K562 (cell line): Measurements from ENCODE around the gene TMEM116. TPM values are rescaled to one million over a fixed set of nuclear protein-coding genes. Genes with fewer than 3 reads are reported as not detected.

Experiments used
- ATAC-seq: fragments of 200-7000 bp; cut with Tn5 transposase; 3 replicates; pipeline ENCODE4 v1.9.1; 2020; ENCODE audit warnings: moderate library complexity
- BruUV-seq: library from RNA; stranded (reverse); fragments of 400-500 nt; replicated peaks from 2 replicates; lab custom pipeline; 2021; lab: Mats Ljungman, UMichigan
- CTCF ChIA-PET: fragments of 300-600 bp; formaldehyde crosslinking; extraction: SDS; loops from one replicate; lab custom pipeline; 2021; ENCODE audit warnings: low intra/inter-chr PET ratio; lab: Yijun Ruan, JAX
- POLR2A ChIA-PET: fragments of 300-600, 350-650 bp; sonication (Branson Sonifier 250); formaldehyde crosslinking; extraction: SDS; loops from one replicate; lab custom pipeline; 2021; ENCODE audit warnings: antibody characterized with exemption, inconsistent platforms; lab: Yijun Ruan, JAX
- DNase-seq, 4 experiments: peaks; one replicate each; pipeline versions ENCODE4 v3.0.0 to v3.0.0-alpha.2; 2011 to 2018; ENCODE audit warnings: low spot score in 3 of 4, mixed read lengths in 3 of 4; ENCODE audit errors: extremely low read depth in 1 of 4
- FAIRE-seq: peaks from 2 replicates; lab custom pipeline; 2011; peaks lifted over from hg19 to GRCh38; lab: Jason Lieb, UNC
- H2AFZ ChIP-seq: 2 replicates; pipeline ENCODE4 v1.6.0; 2011; ENCODE audit warnings: low read depth, low read length, control low read depth, inconsistent platforms
- H3K27ac ChIP-seq: fragments of 200-600 bp; 3 replicates; pipeline ENCODE4 v1.8.0; 2011; ENCODE audit warnings: low read depth, mild to moderate bottlenecking, control low read depth, inconsistent platforms, low read length, moderate library complexity, mixed read lengths; ENCODE audit errors: extremely low read depth
- H3K27me3 ChIP-seq, 2 experiments: fragments of 300-600 bp in 1 of 2; 2 replicates in 1 of 2; 3 replicates in 1 of 2; pipeline versions ENCODE4 v1.6.0 to v1.8.0; 2011; ENCODE audit warnings: inconsistent platforms in 2 of 2, low read length in 2 of 2, mild to moderate bottlenecking in 1 of 2, mixed read lengths in 1 of 2, moderate library complexity in 1 of 2; ENCODE audit not compliant: control insufficient read depth in 2 of 2, insufficient read depth in 2 of 2
- H3K36me3 ChIP-seq: fragments of 300-600 bp; 3 replicates; pipeline ENCODE4 v1.8.0; 2011; ENCODE audit warnings: mild to moderate bottlenecking, low read length, inconsistent platforms; ENCODE audit not compliant: control insufficient read depth, insufficient read depth
- H3K4me1 ChIP-seq, 2 experiments: fragments of 200-600 bp in 1 of 2; replicated peaks in 1 of 2; 2 replicates in 1 of 2; 3 replicates in 1 of 2; pipeline versions ENCODE4 v1.5.1 to v1.8.0; 2011; ENCODE audit warnings: inconsistent platforms in 2 of 2, low read length in 2 of 2, mild to moderate bottlenecking in 1 of 2, mixed read lengths in 1 of 2, moderate library complexity in 1 of 2; ENCODE audit not compliant: control insufficient read depth in 2 of 2, insufficient read depth in 2 of 2
- H3K4me2 ChIP-seq: 2 replicates; pipeline ENCODE4 v1.6.1; 2011; ENCODE audit warnings: low read length, control low read depth, inconsistent platforms, mixed read lengths; ENCODE audit not compliant: insufficient read depth
- H3K4me3 ChIP-seq: fragments of 200-600 bp; sonication (generic), shearing (Covaris generic); 2 replicates; pipeline ENCODE4 v1.5.1; 2016; ENCODE audit warnings: control low read depth, inconsistent platforms
- H3K79me2 ChIP-seq: fragments of 200-600 bp; 3 replicates; pipeline ENCODE4 v1.8.0; 2011; ENCODE audit warnings: low read length, inconsistent platforms; ENCODE audit not compliant: control insufficient read depth, insufficient read depth
- H3K9ac ChIP-seq, 2 experiments: 2 replicates each; pipeline versions ENCODE4 v1.6.0 to v1.6.1; 2011; ENCODE audit warnings: low read depth in 2 of 2, low read length in 2 of 2, control low read depth in 1 of 2, inconsistent platforms in 1 of 2, mild to moderate bottlenecking in 1 of 2, mixed read lengths in 1 of 2; ENCODE audit not compliant: insufficient read depth in 1 of 2
- H3K9me1 ChIP-seq: one replicate; pipeline ENCODE4 v1.6.0; 2011; ENCODE audit warnings: inconsistent platforms, mild to moderate bottlenecking, low read length, moderate library complexity; ENCODE audit not compliant: control insufficient read depth, insufficient read depth
- H3K9me3 ChIP-seq: replicated peaks from 2 replicates; pipeline ENCODE4 v1.5.1; 2011; ENCODE audit warnings: low read depth, low read length, inconsistent platforms; ENCODE audit not compliant: control insufficient read depth, insufficient read depth
- H4K20me1 ChIP-seq: replicated peaks from 2 replicates; pipeline ENCODE4 v1.6.1; 2011; ENCODE audit warnings: low read length, inconsistent platforms, mixed read lengths; ENCODE audit not compliant: control insufficient read depth, insufficient read depth
- BHLHE40 ChIP-seq: IDR thresholded peaks from 2 replicates; pipeline ENCODE4 v1.6.1; 2011; ENCODE audit warnings: low read length, improper control_type of control experiment
- MAFF ChIP-seq: IDR thresholded peaks from 2 replicates; pipeline ENCODE4 v1.6.1; 2012; ENCODE audit warnings: low read length, improper control_type of control experiment
- NR2C1 ChIP-seq, 2 experiments: fragments of 450-650 bp; IDR thresholded peaks; 2 replicates each; pipeline ENCODE4 v1.6.1; 2017; ENCODE audit warnings: mild to moderate bottlenecking in 2 of 2, antibody characterized with exemption in 1 of 2, inconsistent platforms in 1 of 2, missing compliant biosample characterization in 1 of 2, missing genetic modification characterization in 1 of 2
- POLR2H ChIP-seq: IDR thresholded peaks from 2 replicates; pipeline ENCODE4 v1.6.1; 2016; ENCODE audit warnings: missing genetic modification characterization, low read depth, mild to moderate bottlenecking, control low read depth, missing compliant biosample characterization, moderate library complexity
- POU5F1 ChIP-seq: fragments of 150-350 bp; IDR thresholded peaks from 2 replicates; pipeline ENCODE4 v1.6.1; 2014; ENCODE audit warnings: borderline replicate concordance, low read length, low read depth, mild to moderate bottlenecking; ENCODE audit not compliant: partially characterized antibody
- TAF7 ChIP-seq: fragments of 450-650 bp; IDR thresholded peaks from 2 replicates; pipeline ENCODE4 v1.6.1; 2016; ENCODE audit warnings: missing genetic modification characterization, missing compliant biosample characterization
- U2AF1 ChIP-seq: fragments of 200-400 bp; formaldehyde crosslinking; optimal IDR thresholded peaks from 2 replicates; pipeline ENCODE3; 2017; ENCODE audit warnings: mild to moderate bottlenecking, low read depth, low read length, moderate library complexity
- WGBS: fragments of 100-300 bp; shearing (Covaris generic); methylation state at CpG from one replicate; pipeline ENCODE4 v1.1.6; 2016; ENCODE audit warnings: low coverage, mixed read lengths; ENCODE audit not compliant: insufficient coverage; ENCODE audit errors: missing lambda C conversion rate; 5-methylcytosine and 5-hydroxymethylcytosine counted together
- in situ Hi-C: fragments of 300-500 bp; cut with MboI; formaldehyde crosslinking; loops from 4 replicates; pipeline ENCODE4 v1.15.0; 2018; ENCODE audit warnings: inconsistent platforms, mixed read lengths
- intact Hi-C: fragments of 100-400 bp; cut with micrococcal nuclease; formaldehyde crosslinking; loops from 2 replicates; pipeline ENCODE4 v1.14.2; 2022
- polyA plus RNA-seq, 8 experiments: library from polyadenylated mRNA; depleted of rRNA in 4 of 8; stranded (reverse) in 5 of 8; unstranded in 3 of 8; fragments of >200 nt; fragmentation: Nextera tagmentation in 2 of 8; fragmentation: Illumina TruSeq in 1 of 8; extraction: Ambion mirVana in 2 of 8; extraction: Trizol in 1 of 8; gene quantifications; 2 replicates each; pipeline versions ENCODE4 v1.2.1 to v1.2.3, GENCODE V29; 2011 to 2014; ENCODE audit warnings: inconsistent platforms in 1 of 8, missing spikeins in 1 of 8
- total RNA-seq, 7 experiments: library from RNA; depleted of rRNA in 6 of 7; stranded (reverse); fragments of >200 nt in 6 of 7; fragmentation: Illumina TruSeq in 2 of 7; extraction: Trizol in 2 of 7; gene quantifications; 2 replicates each; pipeline versions ENCODE4 v1.2.1 to v1.2.3, GENCODE V29; 2011 to 2021; ENCODE audit warnings: low replicate concordance in 1 of 7
- TF ChIP-seq, protein P1 (sequence below): fragments of 250-450 bp; sonication (Bioruptor Pico); IDR thresholded peaks from 2 replicates; pipeline ENCODE4 v1.5.0; 2020; ENCODE audit warnings: mild to moderate bottlenecking
- TF ChIP-seq, protein P2 (sequence below): fragments of 450-650 bp; conservative IDR thresholded peaks from 2 replicates; pipeline ENCODE4 v1.6.1; 2016; ENCODE audit warnings: missing genetic modification characterization, low read depth, mild to moderate bottlenecking, control low read depth, missing compliant biosample characterization

Gene TMEM116
- total and polyA plus RNA-seq, 9 of the 15 experiments (the other 6 are each of a cell fraction or from before 2014, with no cell fraction given) = 5.2 to 78.6 (median 13.9) TPM

- no TSS peak for BruUV-seq
- ATAC-seq = no peak
- CTCF ChIA-PET = no interaction called here
Observed at GRCh38 chr12:111905502-111905901, 107.5 kb downstream of the TMEM116 start.

More at GRCh38 chr12:111905502-111905901, 107.5 kb downstream of the TMEM116 start:
- POLR2A ChIA-PET = interaction anchor here (0.8 to 1.0 kb wide), 2 partner anchors 32 to 108 kb away, joined by 3 read pairs; partner anchors contain the start of genes ERP29 and TMEM116
- Histone ChIP-seq H3K27me3 (no peaks in the 10 kb centered on the region), H3K4me1 (peaks cover 0 to 3% of the 10 kb centered on the region in 2 experiments; a peak in 2 of 5 replicates), H2AFZ (no peak overlapping the region), H3K4me3 (no peak overlapping the region), H3K79me2 (no peaks in the 10 kb centered on the region), H3K9ac (no peak overlapping the region), H3K9me1 (no peaks in the 10 kb centered on the region), H4K20me1 (no peaks in the 10 kb centered on the region), H3K36me3 (peaks cover 15% of the 10 kb centered on the region), H3K27ac (no peak overlapping the region), H3K9me3 (no peaks in the 10 kb centered on the region), H3K4me2 (no peak overlapping the region)
- intact Hi-C loops = no loop called here
- FAIRE-seq = no peak
- no peak for TF ChIP-seq POLR2H (tag)
- no peak for TF ChIP-seq NR2C1 (IDR thresholded peaks at IDR 0.05)
- TF ChIP-seq NR2C1 (tag; IDR thresholded peaks at IDR 0.05) = no peak
- no peak for TF ChIP-seq POU5F1
- no peak for TF ChIP-seq U2AF1
- no peak for TF ChIP-seq MAFF
- no peak for TF ChIP-seq TAF7 (tag)
- TF ChIP-seq, protein P1, sequence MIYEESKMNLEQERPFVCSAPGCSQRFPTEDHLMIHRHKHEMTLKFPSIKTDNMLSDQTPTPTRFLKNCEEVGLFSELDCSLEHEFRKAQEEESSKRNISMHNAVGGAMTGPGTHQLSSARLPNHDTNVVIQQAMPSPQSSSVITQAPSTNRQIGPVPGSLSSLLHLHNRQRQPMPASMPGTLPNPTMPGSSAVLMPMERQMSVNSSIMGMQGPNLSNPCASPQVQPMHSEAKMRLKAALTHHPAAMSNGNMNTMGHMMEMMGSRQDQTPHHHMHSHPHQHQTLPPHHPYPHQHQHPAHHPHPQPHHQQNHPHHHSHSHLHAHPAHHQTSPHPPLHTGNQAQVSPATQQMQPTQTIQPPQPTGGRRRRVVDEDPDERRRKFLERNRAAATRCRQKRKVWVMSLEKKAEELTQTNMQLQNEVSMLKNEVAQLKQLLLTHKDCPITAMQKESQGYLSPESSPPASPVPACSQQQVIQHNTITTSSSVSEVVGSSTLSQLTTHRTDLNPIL = no peak
- no peak for TF ChIP-seq BHLHE40
- TF ChIP-seq, protein P2, sequence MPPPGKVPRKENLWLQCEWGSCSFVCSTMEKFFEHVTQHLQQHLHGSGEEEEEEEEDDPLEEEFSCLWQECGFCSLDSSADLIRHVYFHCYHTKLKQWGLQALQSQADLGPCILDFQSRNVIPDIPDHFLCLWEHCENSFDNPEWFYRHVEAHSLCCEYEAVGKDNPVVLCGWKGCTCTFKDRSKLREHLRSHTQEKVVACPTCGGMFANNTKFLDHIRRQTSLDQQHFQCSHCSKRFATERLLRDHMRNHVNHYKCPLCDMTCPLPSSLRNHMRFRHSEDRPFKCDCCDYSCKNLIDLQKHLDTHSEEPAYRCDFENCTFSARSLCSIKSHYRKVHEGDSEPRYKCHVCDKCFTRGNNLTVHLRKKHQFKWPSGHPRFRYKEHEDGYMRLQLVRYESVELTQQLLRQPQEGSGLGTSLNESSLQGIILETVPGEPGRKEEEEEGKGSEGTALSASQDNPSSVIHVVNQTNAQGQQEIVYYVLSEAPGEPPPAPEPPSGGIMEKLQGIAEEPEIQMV = no peak
- DNase-seq = no peak
- 96% methylated on average over 3 of the region's 3 CpGs for whole genome bisulfite sequencing
- in situ Hi-C loops = no loop called here
